PC-9 (cell line): ENCODE results near the gene MYO7B. TPM values are rescaled to one million over a fixed set of nuclear protein-coding genes. Genes with fewer than 3 reads are reported as not detected.

ENCODE experiments used
- BruUV-seq: library from RNA; stranded (reverse); fragments of 400-500 nt; replicated peaks from 2 replicates; lab custom pipeline; 2021; lab: Mats Ljungman, UMichigan
- CTCF ChIA-PET: fragments of 300-600 bp; sonication (Branson Sonifier 250); formaldehyde crosslinking; loops from one replicate; lab custom pipeline; 2022; ENCODE audit warnings: antibody characterized with exemption; lab: Charles Lee
- POLR2A ChIA-PET: fragments of 300-600 bp; sonication (Branson Sonifier 250); formaldehyde crosslinking; loops from one replicate; lab custom pipeline; 2022; ENCODE audit warnings: antibody characterized with exemption; ENCODE audit not compliant: unreplicated experiment; lab: Charles Lee
- DNase-seq, 2 experiments: peaks; one replicate each; pipeline versions ENCODE4 v3.0.0 to v3.0.0-alpha.2; 2015 to 2022; ENCODE audit warnings: mixed read lengths in 1 of 2
- H2AFZ ChIP-seq: fragments of 200-600 bp; sonication (generic); 2 replicates; pipeline ENCODE4 v1.8.1; 2017; ENCODE audit warnings: antibody characterized with exemption
- H3F3A ChIP-seq: fragments of 200-600 bp; sonication (generic); 2 replicates; pipeline ENCODE4 v1.8.1; 2017; ENCODE audit warnings: antibody characterized with exemption, mild to moderate bottlenecking, low read depth; ENCODE audit not compliant: insufficient read depth
- H3K27ac ChIP-seq: fragments of 200-600 bp; sonication (generic); 2 replicates; pipeline ENCODE4 v1.6.1; 2016; ENCODE audit warnings: mixed run types
- H3K27me3 ChIP-seq: fragments of 200-600 bp; sonication (generic); 2 replicates; pipeline ENCODE4 v1.6.1; 2016; ENCODE audit warnings: low read depth, mixed run types; ENCODE audit not compliant: insufficient read depth
- H3K36me3 ChIP-seq: fragments of 200-600 bp; sonication (generic); 2 replicates; pipeline ENCODE4 v1.6.1; 2016; ENCODE audit warnings: low read depth, mixed run types
- H3K4me1 ChIP-seq: fragments of 200-600 bp; sonication (generic); replicated peaks from 2 replicates; pipeline ENCODE4 v1.6.1; 2016; ENCODE audit warnings: mixed run types; ENCODE audit not compliant: insufficient read depth
- H3K4me2 ChIP-seq: fragments of 200-600 bp; sonication (generic); 2 replicates; pipeline ENCODE4 v1.6.1; 2017; ENCODE audit warnings: mixed run types
- H3K4me3 ChIP-seq: fragments of 200-600 bp; sonication (generic); 2 replicates; pipeline ENCODE4 v1.6.1; 2016; ENCODE audit warnings: mixed run types
- H3K79me2 ChIP-seq: fragments of 200-600 bp; sonication (generic); 2 replicates; pipeline ENCODE4 v1.6.1; 2017; ENCODE audit warnings: low read depth, mixed run types
- H3K9me2 ChIP-seq: fragments of 200-600 bp; sonication (generic); 2 replicates; pipeline ENCODE4 v1.8.1; 2017; ENCODE audit warnings: mild to moderate bottlenecking; ENCODE audit not compliant: insufficient read depth
- H3K9me3 ChIP-seq: fragments of 200-600 bp; sonication (generic); 2 replicates; pipeline ENCODE4 v1.8.1; 2016; ENCODE audit warnings: low read depth; ENCODE audit not compliant: insufficient read depth
- H4K20me1 ChIP-seq: fragments of 200-600 bp; sonication (generic); 2 replicates; pipeline ENCODE4 v1.8.1; 2017; ENCODE audit not compliant: insufficient read depth
- CTCF ChIP-seq: fragments of 200-600 bp; sonication (generic); conservative IDR thresholded peaks from 2 replicates; pipeline ENCODE4 v1.6.1; 2017; ENCODE audit warnings: mixed run types, antibody characterized with exemption, mild to moderate bottlenecking, moderate library complexity
- EZH2 ChIP-seq: fragments of 200-600 bp; sonication (generic); IDR thresholded peaks from 2 replicates; pipeline ENCODE4 v1.8.0; 2017; ENCODE audit warnings: antibody characterized with exemption, low read depth
- intact Hi-C: fragments of 100-400 bp; cut with micrococcal nuclease; formaldehyde crosslinking; loops from one replicate; pipeline ENCODE4 v1.10.0; 2022; ENCODE audit not compliant: unreplicated experiment
- total RNA-seq: library from RNA; stranded (reverse); gene quantifications from 2 replicates; pipeline ENCODE4 v1.2.3, GENCODE V29; 2021

MYO7B gene
- total RNA-seq, 1 experiment from 2014 or later = not detected

- H3K4me1 ChIP-seq = no peaks in the 10 kb centered on the region
- H3K9me3 ChIP-seq = no peaks in the 10 kb centered on the region
- H2AFZ ChIP-seq = no peak overlapping the region
- no peaks in the 10 kb centered on the region for H3F3A ChIP-seq
- no peak for DNase-seq
- POLR2A ChIA-PET = no interaction called here
- H4K20me1 ChIP-seq = no peaks in the 10 kb centered on the region
- H3K27ac ChIP-seq = no peak overlapping the region
- TF ChIP-seq EZH2 = no peak
- no peak for TF ChIP-seq CTCF
- no TSS peak for BruUV-seq
- H3K36me3 ChIP-seq = no peaks in the 10 kb centered on the region
- no peaks in the 10 kb centered on the region for H3K79me2 ChIP-seq
- CTCF ChIA-PET = no interaction called here
- intact Hi-C loops = no loop called here
- no peak overlapping the region for H3K4me3 ChIP-seq
- H3K9me2 ChIP-seq = no peaks in the 10 kb centered on the region
- H3K27me3 ChIP-seq = no peaks in the 10 kb centered on the region
- no peak overlapping the region for H3K4me2 ChIP-seq
Observed at GRCh38 chr2:127652786-127653357, 117.4 kb downstream of the MYO7B start.

- Histone ChIP-seq H3K27ac (no peak overlapping the region), H3F3A (no peaks in the 10 kb centered on the region)
- POLR2A ChIA-PET = no interaction called here
Observed at GRCh38 chr2:127653421-127654083, 118.1 kb downstream of the MYO7B start.

More at GRCh38 chr2:127653421-127654083, 118.1 kb downstream of the MYO7B start:
- Histone ChIP-seq H3K79me2 (no peaks in the 10 kb centered on the region), H3K4me1 (no peaks in the 10 kb centered on the region), H3K27me3 (no peaks in the 10 kb centered on the region), H4K20me1 (no peaks in the 10 kb centered on the region), H3K36me3 (no peaks in the 10 kb centered on the region), H3K4me2 (no peak overlapping the region), H2AFZ (no peak overlapping the region), H3K4me3 (no peak overlapping the region), H3K9me2 (no peaks in the 10 kb centered on the region), H3K9me3 (no peaks in the 10 kb centered on the region)
- no TSS peak for BruUV-seq
- intact Hi-C loops = no loop called here
- CTCF ChIA-PET = no interaction called here
- no peak for TF ChIP-seq CTCF
- TF ChIP-seq EZH2 = no peak
- no peak for DNase-seq
